ENCODE measurements around the gene ITPR2.

DNA sequence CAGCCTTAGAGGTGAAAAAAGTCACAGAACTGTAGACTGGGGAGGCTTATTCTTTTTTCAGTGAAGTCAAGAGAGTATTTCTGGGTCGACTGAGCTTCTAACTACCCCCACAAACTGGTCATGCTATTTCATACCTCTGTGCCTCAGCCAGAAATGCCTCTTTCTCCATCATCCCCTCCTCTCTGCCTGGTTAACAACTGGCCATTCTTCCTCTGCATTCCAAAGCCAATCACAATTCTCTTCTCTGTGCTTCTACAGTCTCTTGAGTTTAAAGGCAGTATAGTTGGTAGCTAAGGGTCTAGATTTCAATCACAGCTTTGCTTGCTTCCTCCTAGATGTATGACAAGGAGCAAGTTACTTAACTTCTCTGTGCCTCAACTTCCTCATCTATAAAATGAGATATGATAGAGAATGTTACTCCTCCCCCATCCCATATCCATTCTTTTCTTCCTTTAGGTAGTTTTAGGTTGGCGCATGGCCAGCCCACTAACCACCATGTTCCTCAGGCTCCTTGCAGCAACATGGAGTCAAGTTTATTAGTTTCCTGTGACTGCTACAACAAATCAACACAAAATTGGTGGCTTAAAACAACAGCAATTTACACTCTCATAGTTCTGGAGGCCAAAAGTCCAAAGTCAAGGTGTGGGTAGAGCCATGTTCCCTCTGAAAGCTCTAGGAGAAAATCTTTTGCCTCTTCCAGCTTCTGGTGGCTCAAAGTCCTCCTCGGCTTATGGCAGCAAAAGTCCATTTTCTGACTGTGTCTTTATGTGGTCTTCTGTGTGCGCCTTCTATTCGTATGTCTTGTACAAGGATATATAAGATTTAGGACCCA, 62.5 kb downstream of the ITPR2 start:
- TF ChIP-seq, protein P1, sequence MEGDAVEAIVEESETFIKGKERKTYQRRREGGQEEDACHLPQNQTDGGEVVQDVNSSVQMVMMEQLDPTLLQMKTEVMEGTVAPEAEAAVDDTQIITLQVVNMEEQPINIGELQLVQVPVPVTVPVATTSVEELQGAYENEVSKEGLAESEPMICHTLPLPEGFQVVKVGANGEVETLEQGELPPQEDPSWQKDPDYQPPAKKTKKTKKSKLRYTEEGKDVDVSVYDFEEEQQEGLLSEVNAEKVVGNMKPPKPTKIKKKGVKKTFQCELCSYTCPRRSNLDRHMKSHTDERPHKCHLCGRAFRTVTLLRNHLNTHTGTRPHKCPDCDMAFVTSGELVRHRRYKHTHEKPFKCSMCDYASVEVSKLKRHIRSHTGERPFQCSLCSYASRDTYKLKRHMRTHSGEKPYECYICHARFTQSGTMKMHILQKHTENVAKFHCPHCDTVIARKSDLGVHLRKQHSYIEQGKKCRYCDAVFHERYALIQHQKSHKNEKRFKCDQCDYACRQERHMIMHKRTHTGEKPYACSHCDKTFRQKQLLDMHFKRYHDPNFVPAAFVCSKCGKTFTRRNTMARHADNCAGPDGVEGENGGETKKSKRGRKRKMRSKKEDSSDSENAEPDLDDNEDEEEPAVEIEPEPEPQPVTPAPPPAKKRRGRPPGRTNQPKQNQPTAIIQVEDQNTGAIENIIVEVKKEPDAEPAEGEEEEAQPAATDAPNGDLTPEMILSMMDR (IDR thresholded peaks at IDR 0.05; ENCODE audit: low read length): no peak
- no peak for TF ChIP-seq EZH2 (optimal IDR thresholded peaks at IDR 0.05; ENCODE audit: low read depth, low read length)

All from MM.1S (cell line).